HCT116 (cell line): Measurements from ENCODE around the gene MMP28. TPM values are rescaled to one million over a fixed set of nuclear protein-coding genes. Genes with fewer than 3 reads are reported as not detected.

ENCODE experiments used
- ATAC-seq: fragments of 200-7000 bp; cut with Tn5 transposase; 2 replicates; pipeline ENCODE4 v1.9.1; 2020; ENCODE audit warnings: mild to moderate bottlenecking, moderate library complexity
- BruUV-seq: library from RNA; stranded (reverse); fragments of 400-500 nt; replicated peaks from 2 replicates; lab custom pipeline; 2021; lab: Mats Ljungman, UMichigan
- CTCF ChIA-PET: fragments of 300-600 bp; sonication (Branson Sonifier 250); formaldehyde crosslinking; loops from one replicate; lab custom pipeline; 2021; ENCODE audit warnings: antibody characterized with exemption; lab: Charles Lee
- POLR2A ChIA-PET: fragments of 300-600, 350-600 bp; sonication (Branson Sonifier 250); formaldehyde crosslinking; loops from one replicate; lab custom pipeline; 2021; ENCODE audit warnings: antibody characterized with exemption; lab: Charles Lee
- RAD21 ChIA-PET, 2 experiments: fragments of 300-600 bp; sonication (Branson Sonifier 250); formaldehyde crosslinking; loops; one replicate each; lab custom pipeline; 2023; ENCODE audit warnings: low total read pairs in 2 of 2; ENCODE audit not compliant: uncharacterized antibody in 2 of 2, unreplicated experiment in 2 of 2, low non-redundant PET in 1 of 2; lab: Charles Lee
- DNase-seq: peaks from one replicate; pipeline ENCODE4 v3.0.0-alpha.2; 2010; ENCODE audit warnings: low read depth, low spot score
- H2AFZ ChIP-seq: fragments of 200-600 bp; shearing (Covaris generic), sonication (generic); 2 replicates; pipeline ENCODE4 v1.6.1; 2017; ENCODE audit warnings: low read depth, mixed run types, mixed read lengths, antibody characterized with exemption, low read length; ENCODE audit not compliant: poor library complexity, severe bottlenecking
- H3K27ac ChIP-seq: 2 replicates; pipeline ENCODE4 v1.5.1; 2012; ENCODE audit warnings: low read depth, low read length
- H3K27me3 ChIP-seq: fragments of 200-600 bp; sonication (generic); 2 replicates; pipeline ENCODE4 v1.6.1; 2016; ENCODE audit warnings: mixed run types, low read length, mixed read lengths; ENCODE audit not compliant: insufficient read depth
- H3K36me3 ChIP-seq, 2 experiments: fragments of 200-500 bp in 1 of 2; fragments of 200-600 bp in 1 of 2; sonication (Bioruptor generic) in 1 of 2; sonication (generic) in 1 of 2; 2 replicates each; pipeline versions ENCODE4 v1.5.1 to v1.6.1; 2014 to 2016; ENCODE audit warnings: low read length in 2 of 2, inconsistent platforms in 1 of 2, mixed read lengths in 1 of 2, mixed run types in 1 of 2; ENCODE audit not compliant: insufficient read depth in 2 of 2, control insufficient read depth in 1 of 2
- H3K4me1 ChIP-seq, 2 experiments: fragments of 200-600 bp in 1 of 2; sonication (generic) in 1 of 2; 2 replicates each; pipeline versions ENCODE4 v1.5.1 to v1.6.1; 2012 to 2017; ENCODE audit warnings: low read length in 2 of 2, inconsistent platforms in 1 of 2, mild to moderate bottlenecking in 1 of 2, mixed read lengths in 1 of 2, mixed run types in 1 of 2, moderate library complexity in 1 of 2; ENCODE audit not compliant: insufficient read depth in 2 of 2, control insufficient read depth in 1 of 2
- H3K4me2 ChIP-seq: fragments of 200-600 bp; sonication (generic); 2 replicates; pipeline ENCODE4 v1.6.1; 2017; ENCODE audit warnings: mixed run types, low read length, mixed read lengths
- H3K4me3 ChIP-seq, 2 experiments: fragments of 200-600 bp in 1 of 2; sonication (generic) in 1 of 2; replicated peaks in 1 of 2; 2 replicates each; pipeline ENCODE4 v1.5.1; 2011 to 2016; ENCODE audit warnings: low read length in 2 of 2, control low read depth in 1 of 2, low read depth in 1 of 2, mild to moderate bottlenecking in 1 of 2, mixed read lengths in 1 of 2, mixed run types in 1 of 2
- H3K79me2 ChIP-seq: fragments of 200-600 bp; sonication (generic); 2 replicates; pipeline ENCODE4 v1.6.1; 2017; ENCODE audit warnings: mild to moderate bottlenecking, mixed run types, low read length, moderate library complexity, mixed read lengths; ENCODE audit not compliant: insufficient read depth
- H3K9ac ChIP-seq: fragments of 200-600 bp; sonication (generic); 2 replicates; pipeline ENCODE4 v1.6.1; 2016; ENCODE audit warnings: low read length, mixed read lengths
- H3K9me2 ChIP-seq: fragments of 200-600 bp; sonication (generic), shearing (Covaris generic); 2 replicates; pipeline ENCODE4 v1.6.1; 2017; ENCODE audit warnings: mixed run types, mild to moderate bottlenecking, moderate library complexity; ENCODE audit not compliant: insufficient read depth
- H3K9me3 ChIP-seq, 2 experiments: fragments of 200-500 bp in 1 of 2; fragments of 200-600 bp in 1 of 2; sonication (Bioruptor generic) in 1 of 2; sonication (generic) in 1 of 2; 2 replicates each; pipeline ENCODE4 v1.6.1; 2014 to 2017; ENCODE audit warnings: low read length in 2 of 2, mixed read lengths in 2 of 2, inconsistent platforms in 1 of 2, low read depth in 1 of 2, mild to moderate bottlenecking in 1 of 2, mixed run types in 1 of 2, moderate library complexity in 1 of 2; ENCODE audit not compliant: control insufficient read depth in 1 of 2, insufficient read depth in 1 of 2
- H4K20me1 ChIP-seq: fragments of 200-600 bp; sonication (generic), shearing (Covaris generic); 2 replicates; pipeline ENCODE4 v1.6.1; 2017; ENCODE audit warnings: mixed run types, mild to moderate bottlenecking, moderate library complexity; ENCODE audit not compliant: insufficient read depth
- CBX3 ChIP-seq: IDR thresholded peaks from 2 replicates; pipeline ENCODE4 v1.6.1; 2012; ENCODE audit warnings: low read depth
- EGR1 ChIP-seq: IDR thresholded peaks from 2 replicates; pipeline ENCODE4 v1.6.1; 2012; ENCODE audit warnings: low read depth
- ELF1 ChIP-seq: IDR thresholded peaks from 2 replicates; pipeline ENCODE4 v1.6.1; 2012; ENCODE audit warnings: low read depth, borderline replicate concordance
- EZH2phosphoT487 ChIP-seq: fragments of 200-600 bp; IDR thresholded peaks from 2 replicates; pipeline ENCODE4 v1.6.1; 2018; ENCODE audit warnings: antibody characterized with exemption, borderline replicate concordance
- FOSL1 ChIP-seq: IDR thresholded peaks from 2 replicates; pipeline ENCODE4 v1.6.1; 2012; ENCODE audit warnings: low read depth
- MAX ChIP-seq: IDR thresholded peaks from 2 replicates; pipeline ENCODE4 v1.6.1; 2012
- POLR2AphosphoS5 ChIP-seq: IDR thresholded peaks from 2 replicates; pipeline ENCODE4 v1.6.1; 2011; ENCODE audit warnings: mild to moderate bottlenecking, low read depth, low read length, moderate library complexity
- RAD21 ChIP-seq: IDR thresholded peaks from 2 replicates; pipeline ENCODE4 v1.6.1; 2012; ENCODE audit warnings: low read depth, mild to moderate bottlenecking
- REST ChIP-seq: IDR thresholded peaks from 2 replicates; pipeline ENCODE4 v1.6.1; 2012; ENCODE audit warnings: low read depth
- SIN3A ChIP-seq: IDR thresholded peaks from 2 replicates; pipeline ENCODE4 v1.6.1; 2012; ENCODE audit warnings: low read depth
- SP1 ChIP-seq: IDR thresholded peaks from 2 replicates; pipeline ENCODE4 v1.6.1; 2012; ENCODE audit warnings: low read depth
- YY1 ChIP-seq: IDR thresholded peaks from 2 replicates; pipeline ENCODE4 v1.6.1; 2011; ENCODE audit warnings: low read length, low read depth, moderate library complexity, mild to moderate bottlenecking; ENCODE audit not compliant: insufficient replicate concordance; ENCODE audit errors: extremely low read depth
- ZBTB33 ChIP-seq: IDR thresholded peaks from 2 replicates; pipeline ENCODE4 v1.6.1; 2011; ENCODE audit warnings: mild to moderate bottlenecking, low read length, moderate library complexity; ENCODE audit not compliant: insufficient replicate concordance; ENCODE audit errors: extremely low read depth
- intact Hi-C: fragments of 100-400 bp; cut with micrococcal nuclease; formaldehyde crosslinking; loops from 2 replicates; pipeline ENCODE4 v1.10.0; 2022
- total RNA-seq: library from RNA; stranded (reverse); gene quantifications from one replicate; pipeline ENCODE4 v1.2.1, GENCODE V29; 2021; ENCODE audit not compliant: unreplicated experiment

MMP28 gene
- total RNA-seq, 1 experiment from 2014 or later: 2.6 TPM

GRCh38 chr17:35761601-35762000 lies 33.8 kb downstream of the MMP28 start:
- no peaks in the 10 kb centered on the region for H3K79me2 ChIP-seq
- no peaks in the 10 kb centered on the region for H3K9me3 ChIP-seq
- intact Hi-C loops: no loop called here
- no peak overlapping the region for H3K27ac ChIP-seq
- H3K9ac ChIP-seq: no peak overlapping the region
- H3K9me2 ChIP-seq: no peaks in the 10 kb centered on the region
- H3K36me3 ChIP-seq: no peaks in the 10 kb centered on the region
- TF ChIP-seq YY1 (no peak), POLR2AphosphoS5 (no peak), SP1 (no peak), ELF1 (no peak), RAD21 (no peak), SIN3A (no peak), MAX (no peak)
- no peak overlapping the region for H2AFZ ChIP-seq
- BruUV-seq: no TSS peak
- no peak for DNase-seq
- CTCF ChIA-PET: interaction anchor here (1.2 kb wide), 1 partner anchor 43 kb away, joined by 3 read pairs; no protein-coding TSS in a partner anchor
- RAD21 ChIA-PET: no interaction called here
- POLR2A ChIA-PET: interaction anchor here (1.7 kb wide), 1 partner anchor 47 kb away, joined by 5 read pairs; no protein-coding TSS in a partner anchor
- no peak for ATAC-seq
- no peaks in the 10 kb centered on the region for H4K20me1 ChIP-seq
- no peaks in the 10 kb centered on the region for H3K27me3 ChIP-seq
- H3K4me3 ChIP-seq: no peak overlapping the region
- no peak overlapping the region for H3K4me2 ChIP-seq
- H3K4me1 ChIP-seq: peaks cover 5 to 12% of the 10 kb centered on the region in 2 experiments; a peak in 3 of 4 replicates

GRCh38 chr17:35760587-35760986 lies 34.9 kb downstream of the MMP28 start, which contains the start of gene C17orf50:
Gene C17orf50, plus strand, starts transcription at chr17:35760887. Its CDS starts 55 bp downstream, at chr17:35760942.
- intact Hi-C loops: no loop called here

More at GRCh38 chr17:35760587-35760986, 34.9 kb downstream of the MMP28 start, which contains the start of gene C17orf50:
- TF ChIP-seq YY1 (no peak), SIN3A (no peak), POLR2AphosphoS5 (no peak), ZBTB33 (no peak), FOSL1 (no peak), EGR1 (no peak), CBX3 (no peak), EZH2phosphoT487 (no peak), REST (no peak)
- ATAC-seq (no peak), DNase-seq (no peak)
- H4K20me1 ChIP-seq: no peaks in the 10 kb centered on the region
- H3K9me3 ChIP-seq: no peaks in the 10 kb centered on the region
- H3K27me3 ChIP-seq: no peaks in the 10 kb centered on the region
- ChIA-PET POLR2A (interaction anchor here (1.7 kb wide), 1 partner anchor 48 kb away, joined by 5 read pairs; no protein-coding TSS in a partner anchor), RAD21 (no interaction called here), CTCF (no interaction called here)
- H3K4me2 ChIP-seq: no peak within 1 kb of the TSS
- peaks cover 5 to 12% of the 10 kb centered on the region in 2 experiments; a peak in 3 of 4 replicates for H3K4me1 ChIP-seq
- BruUV-seq: no TSS peak
- H3K79me2 ChIP-seq: no peaks in the 10 kb centered on the region
- H3K36me3 ChIP-seq: no peaks in the 10 kb centered on the region
- no peak within 1 kb of the TSS for H2AFZ ChIP-seq
- no peaks in the 10 kb centered on the region for H3K9me2 ChIP-seq
- H3K4me3 ChIP-seq: no peak within 1 kb of the TSS
- H3K9ac ChIP-seq: no peak within 1 kb of the TSS
- no peak within 1 kb of the TSS for H3K27ac ChIP-seq
